ENCODE results near the gene SLC51B.
A peak's percentile ranks its signal among the peaks of the same experiment; 100 is the strongest.
"Not testable (repeated sequence)": the region's sequence is repeated elsewhere in the genome, so short reads cannot be mapped to it uniquely, and the experiment has no call there.

Gene SLC51B

GRCh38 chr15:65066635-65067316 is 21.6 kb downstream of the SLC51B start:
- DNase-seq = no peak

DNA sequence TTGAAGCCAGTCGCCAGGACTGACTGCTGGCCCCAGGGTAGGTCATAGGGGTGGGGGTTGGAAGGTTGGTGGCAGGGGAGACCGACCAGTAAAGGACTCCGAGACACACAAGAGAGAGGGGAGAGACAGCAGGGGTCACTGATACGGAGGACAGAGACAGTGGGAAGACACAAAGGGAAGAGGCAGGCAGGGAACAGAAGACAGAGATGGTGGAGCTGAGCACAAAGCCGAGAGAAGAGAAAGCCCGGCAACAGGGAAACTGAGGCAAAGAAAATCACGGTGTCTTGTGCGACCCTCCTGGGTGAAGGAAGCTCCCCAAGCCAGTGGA is 22.1 kb downstream of the SLC51B start:
- no peak for DNase-seq

DNA sequence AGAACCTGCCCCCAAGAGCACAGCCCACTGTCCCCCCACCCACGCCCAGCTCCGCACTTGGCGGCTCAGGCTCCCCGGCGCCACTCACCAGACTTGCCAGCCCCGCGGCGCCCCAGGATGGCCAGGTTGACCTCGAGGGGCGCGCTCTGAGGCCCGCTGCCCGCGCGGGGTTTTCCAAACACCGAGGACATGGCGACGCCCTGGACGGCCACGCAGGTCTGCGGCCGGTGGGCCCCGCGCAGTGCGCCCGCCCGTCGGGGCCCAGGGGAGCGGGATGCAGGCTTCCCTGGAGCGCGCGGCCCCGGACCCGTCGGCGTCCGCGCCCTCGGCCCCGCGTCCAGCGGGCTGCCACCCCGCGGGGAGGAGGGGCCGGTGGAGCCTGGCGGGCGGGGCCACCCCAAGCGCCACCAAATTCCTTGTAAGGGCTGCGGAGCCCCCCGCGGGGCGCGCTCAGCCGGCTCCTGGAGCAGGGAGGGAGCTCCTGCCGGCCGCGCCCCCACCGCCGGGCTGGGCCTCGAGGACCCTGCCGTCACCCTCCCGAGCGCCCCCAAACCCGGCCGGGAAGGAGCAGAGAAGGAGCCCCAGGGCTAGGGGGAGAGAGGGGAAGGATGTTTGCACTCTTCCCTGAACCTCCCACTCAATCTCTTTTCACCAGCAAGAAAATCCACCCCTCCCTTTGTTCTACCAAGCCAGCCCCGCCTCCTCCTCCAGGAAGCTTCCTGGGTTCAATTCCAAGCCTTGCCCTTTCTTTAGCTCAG is 22.6 kb downstream of the SLC51B start, which contains the start of gene RASL12:
RASL12 (minus strand) TSS at position 347 of the 758 bp plus-strand sequence; CDS start at position 191, 156 bp downstream.
- DNase-seq = no peak

DNA sequence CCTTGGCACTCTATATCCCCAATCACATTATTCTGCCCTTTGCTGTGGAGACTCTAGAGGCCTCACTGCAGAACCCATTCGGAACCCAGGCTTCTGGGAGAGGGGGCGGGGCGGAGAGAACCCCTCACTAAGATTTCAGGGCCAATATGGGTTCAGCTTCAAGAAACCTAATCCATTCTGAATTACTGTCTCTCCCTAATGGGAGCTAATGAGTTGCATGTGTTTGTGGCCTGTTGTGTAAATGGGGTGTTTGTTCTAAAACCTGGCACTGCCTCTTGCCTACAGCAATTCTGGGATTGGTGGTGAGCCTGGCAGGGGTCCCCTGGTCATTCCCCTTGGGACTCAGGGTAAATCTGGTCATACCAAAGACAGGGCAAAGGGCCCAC is 23.2 kb downstream of the SLC51B start:
- no peak for DNase-seq

- DNase-seq = peak; percentile 20 to 55 (median 37)
Observed at GRCh38 chr15:65069179-65069578, 24.0 kb downstream of the SLC51B start.

GRCh38 chr15:65069779-65070546 is 24.8 kb downstream of the SLC51B start:
- no peak for DNase-seq

DNA sequence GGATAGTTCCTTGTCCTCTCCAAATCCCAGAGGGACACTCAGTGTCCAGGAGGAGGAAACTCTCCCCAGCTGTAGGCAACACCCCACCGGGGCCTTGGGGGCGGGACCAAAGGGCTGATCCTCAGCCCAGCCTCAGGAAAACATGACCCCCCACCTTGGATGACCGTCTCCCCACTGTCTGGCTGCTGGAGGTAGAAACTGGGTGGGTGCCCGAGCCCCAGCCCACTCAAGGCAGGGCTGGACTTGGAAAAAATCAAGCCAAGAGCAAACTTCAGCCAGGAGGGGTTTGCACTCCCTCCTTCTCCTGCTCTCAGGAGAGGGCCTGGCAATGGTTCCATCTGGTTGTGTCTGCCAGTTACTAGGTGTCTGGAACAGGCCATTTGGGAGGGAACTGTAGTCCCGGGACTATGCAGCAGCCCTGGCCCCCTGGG is 26.2 kb downstream of the SLC51B start:
- no peak for DNase-seq

GRCh38 chr15:65072027-65072426 is 26.8 kb downstream of the SLC51B start:
- DNase-seq = peak in 1 of 3 donors; percentile 20

DNA sequence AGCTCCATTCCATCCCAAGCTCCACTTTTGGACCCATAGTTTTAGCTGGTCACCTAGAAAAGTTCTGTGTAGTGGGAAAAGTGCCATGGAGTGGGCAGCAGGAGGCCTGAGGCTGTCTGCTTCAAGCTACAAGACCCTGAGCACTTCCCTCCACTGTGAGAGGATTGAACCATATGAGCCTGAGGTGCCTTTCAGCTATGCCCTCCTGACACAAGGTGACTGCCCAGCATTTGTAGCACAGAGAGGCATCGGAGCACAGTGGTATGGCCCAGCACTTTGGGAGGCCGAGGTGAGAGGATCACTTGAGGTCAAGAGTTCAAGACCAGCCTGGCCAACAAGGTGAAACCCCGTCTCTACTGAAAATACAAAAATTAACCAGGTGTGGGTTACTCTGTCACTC is 27.4 kb downstream of the SLC51B start:
- DNase-seq = no peak

- DNase-seq = not testable (repeated sequence)
Observed at GRCh38 chr15:65074946-65075345, 29.8 kb downstream of the SLC51B start.

- DNase-seq = not testable (repeated sequence)
Observed at GRCh38 chr15:65075607-65076395, 30.6 kb downstream of the SLC51B start.

GRCh38 chr15:65076486-65077290 is 31.5 kb downstream of the SLC51B start, which contains the start of gene KBTBD13:
TSS of gene KBTBD13 (plus strand) at chr15:65076746. CDS start at chr15:65076816, 70 bp downstream.
- no peak for DNase-seq

DNA sequence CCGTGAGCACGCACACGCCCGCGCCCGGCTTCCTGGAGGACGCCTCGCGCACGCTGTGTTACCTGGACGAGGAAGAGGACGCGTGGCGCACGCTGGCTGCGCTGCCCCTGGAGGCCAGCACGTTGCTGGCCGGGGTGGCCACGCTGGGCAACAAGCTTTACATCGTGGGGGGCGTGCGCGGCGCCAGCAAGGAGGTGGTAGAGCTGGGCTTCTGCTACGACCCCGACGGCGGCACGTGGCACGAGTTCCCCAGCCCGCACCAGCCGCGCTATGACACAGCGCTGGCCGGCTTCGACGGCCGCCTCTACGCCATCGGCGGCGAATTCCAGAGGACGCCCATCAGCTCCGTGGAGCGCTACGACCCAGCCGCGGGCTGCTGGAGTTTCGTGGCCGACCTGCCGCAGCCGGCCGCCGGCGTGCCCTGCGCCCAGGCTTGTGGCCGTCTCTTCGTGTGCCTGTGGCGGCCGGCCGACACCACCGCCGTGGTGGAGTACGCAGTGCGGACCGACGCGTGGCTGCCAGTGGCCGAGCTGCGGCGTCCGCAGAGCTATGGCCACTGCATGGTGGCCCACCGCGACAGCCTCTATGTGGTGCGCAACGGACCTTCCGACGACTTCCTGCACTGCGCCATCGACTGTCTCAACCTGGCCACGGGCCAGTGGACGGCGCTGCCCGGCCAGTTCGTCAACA is 32.2 kb downstream of the SLC51B start:
- DNase-seq = no peak

- DNase-seq = peak; percentile 47 to 70 (median 52)
Observed at GRCh38 chr15:65077981-65078352, 32.8 kb downstream of the SLC51B start.

DNA sequence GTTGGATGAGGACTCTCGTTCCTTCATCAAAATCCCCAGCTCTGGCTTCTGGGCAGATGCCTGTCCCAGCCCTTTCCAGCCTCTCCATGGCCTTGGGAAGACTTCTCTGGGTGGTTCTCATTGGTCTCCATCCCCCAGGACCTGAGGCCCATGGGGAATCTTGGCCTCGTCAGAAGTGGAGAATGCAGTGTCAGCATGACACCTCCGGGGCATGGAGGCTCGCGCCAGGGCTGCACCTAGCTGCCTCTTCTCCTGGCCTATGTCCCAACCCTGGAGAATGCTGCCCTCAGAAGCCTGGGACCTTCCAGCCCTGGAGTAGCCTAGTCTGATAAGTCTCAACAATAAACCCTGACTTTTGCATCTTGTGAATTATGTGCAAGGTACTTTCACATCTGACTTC is 34.4 kb downstream of the SLC51B start:
- no peak for DNase-seq

- no peak for DNase-seq
Observed at GRCh38 chr15:65081270-65081669, 36.1 kb downstream of the SLC51B start.

GRCh38 chr15:65081758-65082157 is 36.6 kb downstream of the SLC51B start:
- peak; percentile 63 to 75 (median 71) for DNase-seq

GRCh38 chr15:65082303-65082953 is 37.2 kb downstream of the SLC51B start:
- DNase-seq = peak; percentile 43 to 72 (median 67)

GRCh38 chr15:65083262-65083701 is 38.1 kb downstream of the SLC51B start:
- DNase-seq = no peak

GRCh38 chr15:65084500-65085206 is 39.5 kb downstream of the SLC51B start:
- DNase-seq = no peak
